Hindlimb muscle (tissue), 1 donor: Measurements from ENCODE around the gene MCF2L. TPM values are rescaled to one million over a fixed set of nuclear protein-coding genes. Genes with fewer than 3 reads are reported as not detected.

ENCODE experiments used
- DNase-seq: peaks from one replicate; pipeline ENCODE4 v3.0.0-alpha.2; 2013
- polyA plus RNA-seq: library from polyadenylated mRNA; unstranded; fragments of 120-200 nt; gene quantifications from one replicate; pipeline ENCODE4 v1.2.1, GENCODE V29; 2013; ENCODE audit not compliant: insufficient read length

MCF2L gene
- polyA plus RNA-seq, 1 donor = 23.3 TPM

GRCh38 chr13:112965573-112966115 is 3.4 kb upstream of the MCF2L start:
- no peak for DNase-seq

GRCh38 chr13:112966776-112967175 is 2.2 kb upstream of the MCF2L start:
- no peak for DNase-seq

- DNase-seq = no peak
These were observed 1.2 kb upstream of the MCF2L start for GRCh38 chr13:112967686-112968379.

- DNase-seq = no peak
These were observed 569 bp upstream of the MCF2L start for GRCh38 chr13:112968380-112968909.

GRCh38 chr13:112969692-112970338 is 801 bp downstream of the MCF2L start:
- no peak for DNase-seq

GRCh38 chr13:112970552-112971287 is 1.7 kb downstream of the MCF2L start:
- DNase-seq = no peak

- no peak for DNase-seq
These were observed 2.3 kb downstream of the MCF2L start for GRCh38 chr13:112971288-112971643.

- no peak for DNase-seq
These were observed 3.2 kb downstream of the MCF2L start for GRCh38 chr13:112972258-112972657.

GRCh38 chr13:112972867-112973576 is 4.0 kb downstream of the MCF2L start:
- no peak for DNase-seq

- DNase-seq = no peak
These were observed 4.5 kb downstream of the MCF2L start for GRCh38 chr13:112973577-112973951.

GRCh38 chr13:112974125-112974524 is 5.1 kb downstream of the MCF2L start:
- no peak for DNase-seq

- no peak for DNase-seq
These were observed 5.7 kb downstream of the MCF2L start for GRCh38 chr13:112974671-112975070.

GRCh38 chr13:112975401-112975939 is 6.5 kb downstream of the MCF2L start:
- no peak for DNase-seq

GRCh38 chr13:112976526-112976925 is 7.5 kb downstream of the MCF2L start:
- DNase-seq = no peak

- DNase-seq = no peak
These were observed 8.1 kb downstream of the MCF2L start for GRCh38 chr13:112977091-112977490.

- DNase-seq = no peak
These were observed 8.5 kb downstream of the MCF2L start for GRCh38 chr13:112977525-112977924.

GRCh38 chr13:112978561-112979405 is 9.8 kb downstream of the MCF2L start:
- no peak for DNase-seq

- DNase-seq = no peak
These were observed 10.4 kb downstream of the MCF2L start for GRCh38 chr13:112979406-112979902.

GRCh38 chr13:112980434-112980833 is 11.4 kb downstream of the MCF2L start:
- no peak for DNase-seq

GRCh38 chr13:112981451-112981850 is 12.4 kb downstream of the MCF2L start:
- DNase-seq = no peak
